ENCODE data around the gene KRT6A. TPM values are rescaled to one million over a fixed set of nuclear protein-coding genes. Genes with fewer than 3 reads are reported as not detected.

KRT6A gene
- total and polyA plus RNA-seq, 3 experiments from 2014 or later = not detected

DNA sequence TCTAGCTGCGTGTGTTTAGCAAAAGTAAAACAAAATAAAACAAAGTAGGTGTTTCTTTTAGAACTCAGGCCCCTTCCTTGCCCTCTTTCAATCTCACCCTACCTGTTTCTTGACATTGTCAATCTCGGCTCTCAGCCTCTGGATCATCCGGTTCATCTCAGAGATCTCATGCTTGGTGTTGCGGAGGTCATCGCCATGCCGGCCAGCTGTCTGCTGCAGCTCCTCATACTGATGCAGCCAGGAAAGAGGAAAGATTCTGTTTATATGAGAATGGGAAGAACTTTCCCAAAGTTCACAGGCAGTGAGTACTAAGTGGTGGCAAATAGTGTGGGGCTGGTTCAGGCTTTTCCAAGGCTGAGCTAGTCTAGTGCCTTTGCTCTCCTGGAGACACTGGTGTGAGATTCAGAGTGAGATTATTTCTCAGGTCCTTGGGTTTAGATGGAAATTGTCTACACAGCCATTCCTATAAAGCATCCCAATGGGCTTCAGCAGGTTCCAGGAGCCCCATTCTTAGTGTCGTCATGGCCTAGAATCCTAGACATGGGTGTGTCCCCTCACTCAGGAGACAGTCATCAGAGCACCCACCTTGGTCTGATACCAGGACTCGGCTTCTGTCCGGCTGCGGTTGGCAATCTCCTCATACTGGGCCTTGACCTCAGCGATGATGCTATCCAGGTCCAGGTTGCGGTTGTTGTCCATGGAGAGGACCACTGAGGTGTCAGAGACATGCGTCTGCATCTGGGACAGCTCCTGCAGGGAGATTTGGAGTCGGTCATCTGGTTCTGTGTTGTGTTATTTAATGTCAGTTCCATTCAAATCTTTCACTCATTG is 24.2 kb upstream of the KRT6A start:
- Mint-ChIP-seq H3K4me1 (no peaks in the 10 kb centered on the region), H3K4me3 (no peak overlapping the region), H3K27me3 (peaks cover 11 to 35% of the 10 kb centered on the region in 2 donors), H3K27ac (peak overlapping the region in 1 of 8 donors; percentile 36), H3K36me3 (no peaks in the 10 kb centered on the region), H3K9me3 (no peaks in the 10 kb centered on the region)
- H3K4me3 ChIP-seq (ENCODE audit: low read length) = no peak overlapping the region
- H3K4me1 ChIP-seq (ENCODE audit: insufficient read depth, low read length) = no peaks in the 10 kb centered on the region
- no peaks in the 10 kb centered on the region for H3K9me3 ChIP-seq (ENCODE audit: low read length)
- no peak for DNase-seq
- no peak overlapping the region for H3K27ac ChIP-seq (ENCODE audit: low read depth, low read length)
- no peaks in the 10 kb centered on the region for H3K27me3 ChIP-seq (ENCODE audit: insufficient read depth, low read length, poor library complexity, severe bottlenecking)
- no peaks in the 10 kb centered on the region for H3K36me3 ChIP-seq (ENCODE audit: insufficient read depth, low read length)
- ChIA-PET CTCF (interaction anchor here (1.4 kb wide), 1 partner anchor 362 kb away, joined by 3 read pairs; no protein-coding TSS in a partner anchor), POLR2A (no interaction called here)

DNA sequence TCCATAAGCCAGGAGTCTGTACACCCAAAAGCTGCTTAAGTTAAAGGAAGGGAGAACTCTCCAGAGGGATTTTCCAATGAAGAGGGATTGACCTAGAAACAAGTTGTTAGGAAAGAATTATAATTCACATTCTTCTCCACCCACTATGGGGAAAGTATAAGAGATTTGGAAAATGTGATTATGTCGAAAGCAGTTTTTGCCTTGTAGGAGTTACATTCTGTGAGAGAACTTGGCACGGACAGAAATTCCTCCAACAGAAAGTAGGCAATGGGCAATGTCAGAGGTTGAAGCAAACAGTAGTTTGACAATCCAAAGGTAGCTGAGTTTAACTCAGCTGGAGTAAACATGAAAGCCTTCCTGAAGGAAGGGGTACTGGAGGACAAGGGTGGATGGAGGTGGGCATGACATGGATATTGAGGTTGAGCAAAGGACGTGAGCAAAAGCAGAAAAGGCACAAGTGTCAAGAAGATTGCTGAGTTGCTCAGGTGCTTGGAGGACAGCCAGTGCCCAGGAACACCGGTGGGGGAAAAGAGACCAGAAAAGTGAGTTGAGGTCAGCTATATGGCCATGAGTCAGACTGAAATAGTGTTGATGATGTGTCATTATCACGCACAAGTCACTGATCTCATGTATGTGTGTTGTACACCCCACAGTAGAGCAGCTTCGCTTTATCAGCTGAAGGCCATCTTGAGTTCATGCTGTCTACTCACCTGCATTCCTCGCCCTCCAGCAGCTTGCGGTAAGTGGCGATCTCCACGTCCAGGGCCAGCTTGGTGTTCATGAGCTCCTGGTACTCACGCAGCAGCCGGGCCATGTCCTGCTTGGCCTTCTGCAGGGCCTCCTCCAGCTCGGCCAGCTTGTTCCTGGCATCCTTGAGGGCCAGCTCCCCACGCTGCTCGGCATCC is 23.1 kb upstream of the KRT6A start:
- ChIA-PET POLR2A (no interaction called here), CTCF (interaction anchor here (1.4 kb wide), 1 partner anchor 363 kb away, joined by 3 read pairs; no protein-coding TSS in a partner anchor)
- DNase-seq = no peak
- Mint-ChIP-seq H3K27me3 (peaks cover 12 to 40% of the 10 kb centered on the region in 2 donors), H3K36me3 (peaks cover 0 to 3% (median 0%) of the 10 kb centered on the region in 3 donors), H3K9me3 (peaks cover 0 to 6% (median 6%) of the 10 kb centered on the region in 5 donors), H3K4me3 (no peak overlapping the region), H3K27ac (no peak overlapping the region), H3K4me1 (no peaks in the 10 kb centered on the region)
- no peak overlapping the region for H3K4me3 ChIP-seq (ENCODE audit: low read length)
- no peaks in the 10 kb centered on the region for H3K4me1 ChIP-seq (ENCODE audit: insufficient read depth, low read length)
- no peaks in the 10 kb centered on the region for H3K9me3 ChIP-seq (ENCODE audit: low read length)
- H3K36me3 ChIP-seq (ENCODE audit: insufficient read depth, low read length) = no peaks in the 10 kb centered on the region
- H3K27ac ChIP-seq (ENCODE audit: low read depth, low read length) = no peak overlapping the region
- H3K27me3 ChIP-seq (ENCODE audit: insufficient read depth, low read length, poor library complexity, severe bottlenecking) = peaks cover 5% of the 10 kb centered on the region

DNA sequence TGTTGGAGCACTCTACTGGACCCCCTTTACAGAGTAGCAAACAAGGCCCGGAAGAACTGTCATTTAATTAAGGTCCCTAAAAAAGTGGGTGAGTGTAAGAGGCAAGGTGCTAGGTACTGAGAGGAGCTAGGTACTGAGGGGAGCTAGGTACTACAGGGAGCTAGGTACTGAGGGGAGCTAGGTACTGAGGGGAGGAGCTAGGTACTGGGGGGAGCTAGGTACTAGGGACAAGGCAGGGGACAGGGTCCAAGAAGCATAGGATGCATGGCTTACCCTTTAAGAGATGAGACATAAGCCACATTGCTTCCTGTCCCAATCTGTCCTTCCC is 22.2 kb upstream of the KRT6A start:
- Histone ChIP-seq H3K27ac (ENCODE audit: low read depth, low read length) (no peak overlapping the region), H3K9me3 (ENCODE audit: low read length) (no peaks in the 10 kb centered on the region), H3K4me3 (ENCODE audit: low read length) (no peak overlapping the region), H3K27me3 (ENCODE audit: insufficient read depth, low read length, poor library complexity, severe bottlenecking) (peaks cover 5% of the 10 kb centered on the region), H3K36me3 (ENCODE audit: insufficient read depth, low read length) (no peaks in the 10 kb centered on the region), H3K4me1 (ENCODE audit: insufficient read depth, low read length) (no peaks in the 10 kb centered on the region)
- ChIA-PET CTCF (no interaction called here), POLR2A (no interaction called here)
- H3K27ac Mint-ChIP-seq = peak overlapping the region in 1 of 8 donors; percentile 9
- DNase-seq = no peak
- no peaks in the 10 kb centered on the region for H3K4me1 Mint-ChIP-seq
- peaks cover 16 to 45% of the 10 kb centered on the region in 2 donors for H3K27me3 Mint-ChIP-seq
- no peak overlapping the region for H3K4me3 Mint-ChIP-seq
- H3K36me3 Mint-ChIP-seq = peaks cover 0 to 5% (median 0%) of the 10 kb centered on the region in 3 donors
- H3K9me3 Mint-ChIP-seq = peaks cover 0 to 10% (median 7%) of the 10 kb centered on the region in 5 donors

DNA sequence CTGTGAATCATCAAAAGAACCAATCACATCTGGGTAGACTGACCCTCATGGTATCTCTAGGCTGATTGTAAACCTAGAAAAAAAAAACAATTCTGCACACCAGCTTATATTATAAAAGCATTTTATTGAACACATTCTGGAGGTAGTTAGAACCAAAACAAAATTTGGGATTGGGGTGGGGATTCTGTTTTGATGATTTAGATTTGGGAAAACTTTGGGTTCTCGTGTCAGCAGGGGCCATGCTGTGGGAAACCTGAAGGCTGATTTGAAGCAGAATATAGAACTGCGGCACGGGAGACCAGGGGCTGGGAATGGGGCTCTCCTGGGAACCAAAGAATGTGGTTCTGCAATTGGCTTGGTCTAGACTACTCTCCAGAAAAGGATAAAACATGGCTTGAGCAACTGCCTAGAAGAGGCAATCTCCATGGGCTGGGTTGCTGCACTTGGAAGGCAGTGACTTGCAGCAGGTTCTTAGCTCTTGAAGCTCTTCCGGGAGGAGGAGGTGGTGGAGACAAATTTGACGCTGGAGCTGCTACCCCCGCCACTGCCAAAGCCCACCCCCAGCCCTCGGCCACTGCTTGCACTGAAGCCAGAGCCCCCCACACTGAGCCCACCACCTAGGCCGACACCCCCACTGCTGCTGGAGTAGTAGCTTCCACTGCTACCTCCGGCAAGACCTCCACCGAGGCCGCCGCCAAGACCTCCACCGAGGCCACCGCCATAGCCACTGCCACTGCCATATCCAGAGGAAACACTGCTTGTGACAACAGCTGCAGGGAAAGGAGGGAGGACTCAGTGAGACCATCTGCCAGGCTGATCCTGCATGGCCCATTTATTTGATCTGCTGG is 21.6 kb upstream of the KRT6A start:
- H3K9me3 Mint-ChIP-seq = peaks cover 0 to 12% (median 9%) of the 10 kb centered on the region in 5 donors
- no peak overlapping the region for H3K4me3 ChIP-seq (ENCODE audit: low read length)
- no peak overlapping the region for H3K27ac ChIP-seq (ENCODE audit: low read depth, low read length)
- H3K27ac Mint-ChIP-seq = no peak overlapping the region
- H3K36me3 ChIP-seq (ENCODE audit: insufficient read depth, low read length) = no peaks in the 10 kb centered on the region
- H3K27me3 Mint-ChIP-seq = peaks cover 18 to 51% of the 10 kb centered on the region in 2 donors
- H3K9me3 ChIP-seq (ENCODE audit: low read length) = no peaks in the 10 kb centered on the region
- H3K36me3 Mint-ChIP-seq = peaks cover 0 to 5% (median 0%) of the 10 kb centered on the region in 3 donors
- no peaks in the 10 kb centered on the region for H3K4me1 ChIP-seq (ENCODE audit: insufficient read depth, low read length)
- DNase-seq = no peak
- H3K27me3 ChIP-seq (ENCODE audit: insufficient read depth, low read length, poor library complexity, severe bottlenecking) = peaks cover 5% of the 10 kb centered on the region
- no peaks in the 10 kb centered on the region for H3K4me1 Mint-ChIP-seq
- ChIA-PET CTCF (no interaction called here), POLR2A (no interaction called here)
- no peak overlapping the region for H3K4me3 Mint-ChIP-seq

DNA sequence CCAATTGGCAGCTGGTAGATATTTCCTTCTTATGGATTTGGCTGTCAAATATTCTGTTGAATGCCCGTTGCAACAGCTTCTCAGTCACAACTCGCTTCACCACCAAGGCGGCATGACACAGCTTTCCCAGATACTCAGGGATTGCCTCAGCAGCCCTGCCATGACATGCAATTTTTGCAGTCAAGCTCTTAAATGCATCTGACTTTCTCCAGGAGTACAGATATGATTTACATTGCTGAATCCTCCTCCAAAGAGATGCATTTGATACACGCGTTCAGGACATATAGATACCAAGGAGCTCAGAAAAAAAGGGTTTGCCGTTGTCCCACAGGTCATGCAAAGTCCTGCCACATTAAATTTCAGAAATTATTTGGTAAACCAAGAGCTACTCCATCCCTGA is 20.7 kb upstream of the KRT6A start:
- no peaks in the 10 kb centered on the region for H3K9me3 ChIP-seq (ENCODE audit: low read length)
- no peak overlapping the region for H3K4me3 ChIP-seq (ENCODE audit: low read length)
- DNase-seq = no peak
- Mint-ChIP-seq H3K9me3 (peaks cover 0 to 12% (median 9%) of the 10 kb centered on the region in 5 donors), H3K27me3 (peaks cover 21 to 57% of the 10 kb centered on the region in 2 donors), H3K4me1 (no peaks in the 10 kb centered on the region), H3K4me3 (no peak overlapping the region), H3K36me3 (peaks cover 0 to 5% (median 0%) of the 10 kb centered on the region in 3 donors), H3K27ac (no peak overlapping the region)
- H3K27ac ChIP-seq (ENCODE audit: low read depth, low read length) = no peak overlapping the region
- ChIA-PET CTCF (no interaction called here), POLR2A (no interaction called here)
- no peaks in the 10 kb centered on the region for H3K4me1 ChIP-seq (ENCODE audit: insufficient read depth, low read length)
- no peaks in the 10 kb centered on the region for H3K36me3 ChIP-seq (ENCODE audit: insufficient read depth, low read length)
- H3K27me3 ChIP-seq (ENCODE audit: insufficient read depth, low read length, poor library complexity, severe bottlenecking) = peaks cover 5% of the 10 kb centered on the region

DNA sequence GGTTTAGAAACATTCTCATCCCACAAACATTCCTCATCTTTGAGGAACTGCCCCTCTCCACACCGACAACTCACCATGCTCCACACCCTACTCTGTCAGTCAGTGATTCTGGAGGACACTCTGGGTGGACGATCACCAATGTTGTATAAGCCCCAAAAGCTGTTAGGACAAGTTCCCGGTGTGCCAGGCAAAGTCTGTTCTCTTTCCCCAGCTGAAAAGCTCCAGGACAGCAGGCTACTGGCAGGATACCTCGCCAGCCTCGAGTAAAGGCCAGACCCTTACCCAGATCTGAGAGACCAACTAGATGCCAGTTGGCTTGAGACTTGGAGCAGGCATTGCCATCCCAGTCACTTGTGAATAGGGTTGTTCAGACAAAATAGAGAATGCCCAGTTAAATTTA is 15.2 kb upstream of the KRT6A start:
- no peak overlapping the region for H3K27ac ChIP-seq (ENCODE audit: low read depth, low read length)
- H3K4me1 ChIP-seq (ENCODE audit: insufficient read depth, low read length) = peaks cover 4% of the 10 kb centered on the region
- H3K36me3 ChIP-seq (ENCODE audit: insufficient read depth, low read length) = no peaks in the 10 kb centered on the region
- H3K27me3 ChIP-seq (ENCODE audit: insufficient read depth, low read length, poor library complexity, severe bottlenecking) = peaks cover 5% of the 10 kb centered on the region
- H3K4me1 Mint-ChIP-seq = peaks cover 0 to 5% (median 0%) of the 10 kb centered on the region in 3 donors
- no peak overlapping the region for H3K4me3 ChIP-seq (ENCODE audit: low read length)
- peaks cover 0 to 12% (median 9%) of the 10 kb centered on the region in 5 donors for H3K9me3 Mint-ChIP-seq
- CTCF ChIA-PET = interaction anchor here (2.2 kb wide), 1 partner anchor 12 kb away, joined by 8 read pairs; the partner anchor contains the start of gene KRT5
- no peaks in the 10 kb centered on the region for H3K9me3 ChIP-seq (ENCODE audit: low read length)
- no peak for DNase-seq
- POLR2A ChIA-PET = no interaction called here
- H3K36me3 Mint-ChIP-seq = peaks cover 0 to 5% (median 2%) of the 10 kb centered on the region in 3 donors
- H3K4me3 Mint-ChIP-seq = no peak overlapping the region
- no peak overlapping the region for H3K27ac Mint-ChIP-seq
- H3K27me3 Mint-ChIP-seq = peaks cover 25 to 68% of the 10 kb centered on the region in 2 donors

DNA sequence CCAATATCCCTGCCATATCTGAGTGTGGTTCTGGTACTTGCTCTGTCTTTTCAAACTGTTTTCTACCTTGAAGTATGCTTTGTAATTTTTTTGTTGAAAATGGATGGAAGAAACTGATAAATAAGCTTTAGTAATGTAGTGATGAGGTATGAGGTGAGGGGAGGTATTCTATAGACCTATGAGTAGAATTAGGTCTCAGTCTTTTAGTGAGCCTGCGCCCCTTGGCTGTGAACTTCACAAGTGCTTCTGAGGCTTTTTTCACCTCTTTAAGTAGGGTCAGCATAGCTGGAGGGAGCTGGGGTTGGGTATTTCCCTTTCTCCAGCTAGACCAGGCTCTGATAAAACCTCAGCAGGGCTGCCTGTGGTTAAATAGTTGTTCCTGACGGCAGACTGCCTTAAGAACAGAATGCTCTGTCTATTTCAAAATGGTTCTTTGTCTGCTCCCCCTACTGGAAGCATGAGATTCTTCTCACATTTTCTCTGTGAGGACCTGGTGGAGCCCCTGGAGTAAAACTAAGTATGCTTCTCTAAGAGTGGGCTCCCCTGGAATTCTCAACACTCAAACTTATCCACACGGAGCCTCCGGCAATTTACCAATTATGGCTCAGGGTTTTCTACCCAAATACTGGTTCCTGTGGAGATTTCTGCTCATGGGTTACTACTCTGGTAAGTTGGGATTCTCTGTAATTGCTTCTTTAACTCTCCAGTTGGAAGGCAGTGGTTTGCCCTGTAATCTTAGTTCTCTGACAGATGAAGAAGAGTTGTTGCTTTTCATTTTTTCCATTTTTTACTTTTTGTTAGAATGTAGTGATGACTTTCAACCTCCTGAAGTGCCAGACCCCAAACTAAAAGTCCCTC is 14.0 kb upstream of the KRT6A start:
- no peak overlapping the region for H3K4me3 Mint-ChIP-seq
- H3K27me3 ChIP-seq (ENCODE audit: insufficient read depth, low read length, poor library complexity, severe bottlenecking) = peaks cover 5% of the 10 kb centered on the region
- H3K9me3 Mint-ChIP-seq = peaks cover 0 to 12% (median 9%) of the 10 kb centered on the region in 5 donors
- no peaks in the 10 kb centered on the region for H3K36me3 ChIP-seq (ENCODE audit: insufficient read depth, low read length)
- no peak overlapping the region for H3K27ac ChIP-seq (ENCODE audit: low read depth, low read length)
- H3K4me1 Mint-ChIP-seq = peaks cover 0 to 5% (median 0%) of the 10 kb centered on the region in 3 donors
- CTCF ChIA-PET = interaction anchor here (2.2 kb wide), 1 partner anchor 13 kb away, joined by 8 read pairs; the partner anchor contains the start of gene KRT5
- no peak overlapping the region for H3K4me3 ChIP-seq (ENCODE audit: low read length)
- H3K27me3 Mint-ChIP-seq = peaks cover 25 to 64% of the 10 kb centered on the region in 2 donors
- H3K36me3 Mint-ChIP-seq = peaks cover 0 to 5% (median 2%) of the 10 kb centered on the region in 3 donors
- H3K4me1 ChIP-seq (ENCODE audit: insufficient read depth, low read length) = peaks cover 4% of the 10 kb centered on the region
- H3K9me3 ChIP-seq (ENCODE audit: low read length) = no peaks in the 10 kb centered on the region
- DNase-seq = peak in 2 of 5 donors; percentile 7 to 19
- POLR2A ChIA-PET = no interaction called here
- peak overlapping the region in 1 of 8 donors; percentile 47 for H3K27ac Mint-ChIP-seq

All from CD8-positive, alpha-beta memory T cell (primary cell).